GM19467 (cell line): ENCODE results near the gene INHBB.
A peak's percentile ranks its signal among the peaks of the same experiment; 100 is the strongest.
"Not testable (repeated sequence)": the region's sequence is repeated elsewhere in the genome, so short reads cannot be mapped to it uniquely, and the experiment has no call there.

Source experiments
- ATAC-seq: cut with Tn5 transposase; IDR thresholded peaks from one replicate; pipeline ENCODE4 v1.9.1; 2021; ENCODE audit warnings: mild to moderate bottlenecking, moderate library complexity; ENCODE audit not compliant: unreplicated experiment

INHBB gene

DNA sequence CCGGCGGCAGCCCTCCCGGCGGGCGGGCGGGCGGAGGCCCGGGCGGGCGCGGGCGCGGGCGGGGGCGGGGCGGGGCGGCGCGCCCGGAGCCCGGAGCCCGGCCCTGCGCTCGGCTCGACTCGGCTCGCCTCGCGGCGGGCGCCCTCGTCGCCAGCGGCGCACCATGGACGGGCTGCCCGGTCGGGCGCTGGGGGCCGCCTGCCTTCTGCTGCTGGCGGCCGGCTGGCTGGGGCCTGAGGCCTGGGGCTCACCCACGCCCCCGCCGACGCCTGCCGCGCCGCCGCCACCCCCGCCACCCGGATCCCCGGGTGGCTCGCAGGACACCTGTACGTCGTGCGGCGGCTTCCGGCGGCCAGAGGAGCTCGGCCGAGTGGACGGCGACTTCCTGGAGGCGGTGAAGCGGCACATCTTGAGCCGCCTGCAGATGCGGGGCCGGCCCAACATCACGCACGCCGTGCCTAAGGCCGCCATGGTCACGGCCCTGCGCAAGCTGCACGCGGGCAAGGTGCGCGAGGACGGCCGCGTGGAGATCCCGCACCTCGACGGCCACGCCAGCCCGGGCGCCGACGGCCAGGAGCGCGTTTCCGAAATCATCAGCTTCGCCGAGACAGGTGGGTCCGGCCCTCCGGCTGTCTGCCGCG lies at the start of gene INHBB:
Gene INHBB (plus strand): TSS at position 111 of the 641 bp plus-strand sequence. CDS start 53 bp downstream, at position 164.
- no peak for ATAC-seq

GRCh38 chr2:120298173-120298835 lies 47.6 kb upstream of the INHBB start:
- no peak for ATAC-seq

GRCh38 chr2:120299004-120299403 lies 46.9 kb upstream of the INHBB start:
- no peak for ATAC-seq

DNA sequence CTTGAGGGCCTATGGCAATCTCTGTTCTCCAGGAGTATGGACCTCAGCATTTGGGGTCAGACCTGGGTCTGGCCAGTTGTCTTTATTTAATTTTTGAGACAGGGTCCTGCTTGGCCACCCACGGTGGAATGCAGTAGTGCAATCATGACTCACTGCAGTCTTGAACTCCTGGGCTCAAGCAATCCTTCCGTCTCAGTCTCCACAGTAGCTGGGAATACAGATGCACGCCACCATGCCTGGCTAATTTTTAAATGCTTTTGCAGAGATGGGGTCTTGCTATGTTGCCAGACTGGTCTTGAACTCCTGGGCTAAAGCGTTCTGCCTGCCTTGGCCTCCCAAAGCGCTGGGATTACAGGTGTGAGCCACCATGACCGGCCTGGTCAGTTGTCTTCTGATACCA lies 46.4 kb upstream of the INHBB start:
- no peak for ATAC-seq

- ATAC-seq = no peak
Measured at GRCh38 chr2:120300385-120300784, 45.6 kb upstream of the INHBB start.

GRCh38 chr2:120301284-120301683 lies 44.7 kb upstream of the INHBB start:
- ATAC-seq = no peak

GRCh38 chr2:120302301-120302700 lies 43.6 kb upstream of the INHBB start:
- ATAC-seq = no peak

- no peak for ATAC-seq
Measured at GRCh38 chr2:120303177-120303576, 42.8 kb upstream of the INHBB start.

GRCh38 chr2:120305296-120305695 lies 40.6 kb upstream of the INHBB start:
- no peak for ATAC-seq

DNA sequence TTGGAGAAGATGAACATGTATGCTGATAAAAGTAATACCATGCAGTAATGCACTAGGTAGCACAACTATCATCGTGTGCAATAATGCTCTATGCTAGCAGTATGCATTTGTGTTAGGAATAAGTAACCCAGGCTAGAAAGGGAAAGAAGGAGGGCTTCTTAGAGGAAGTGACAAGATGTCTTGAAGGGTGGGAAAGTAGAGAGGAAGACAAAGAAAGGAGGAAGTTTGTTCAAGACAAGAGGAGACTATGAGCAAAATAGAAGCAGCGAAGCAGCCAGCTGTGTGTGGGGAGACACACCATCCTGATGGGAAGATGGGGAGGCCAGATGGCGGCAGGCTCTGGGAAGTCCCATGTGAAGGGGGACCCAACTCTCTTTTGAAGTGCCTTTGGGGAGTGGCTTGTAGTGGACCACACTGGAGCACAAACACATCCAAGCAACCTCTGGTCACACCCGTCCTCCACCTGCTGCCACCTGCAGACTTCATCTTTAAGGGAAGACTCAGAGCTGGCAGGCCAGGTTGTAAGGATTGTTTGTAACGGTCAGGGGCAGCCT lies 39.9 kb upstream of the INHBB start:
- ATAC-seq = no peak

GRCh38 chr2:120307482-120307881 lies 38.5 kb upstream of the INHBB start:
- no peak for ATAC-seq

DNA sequence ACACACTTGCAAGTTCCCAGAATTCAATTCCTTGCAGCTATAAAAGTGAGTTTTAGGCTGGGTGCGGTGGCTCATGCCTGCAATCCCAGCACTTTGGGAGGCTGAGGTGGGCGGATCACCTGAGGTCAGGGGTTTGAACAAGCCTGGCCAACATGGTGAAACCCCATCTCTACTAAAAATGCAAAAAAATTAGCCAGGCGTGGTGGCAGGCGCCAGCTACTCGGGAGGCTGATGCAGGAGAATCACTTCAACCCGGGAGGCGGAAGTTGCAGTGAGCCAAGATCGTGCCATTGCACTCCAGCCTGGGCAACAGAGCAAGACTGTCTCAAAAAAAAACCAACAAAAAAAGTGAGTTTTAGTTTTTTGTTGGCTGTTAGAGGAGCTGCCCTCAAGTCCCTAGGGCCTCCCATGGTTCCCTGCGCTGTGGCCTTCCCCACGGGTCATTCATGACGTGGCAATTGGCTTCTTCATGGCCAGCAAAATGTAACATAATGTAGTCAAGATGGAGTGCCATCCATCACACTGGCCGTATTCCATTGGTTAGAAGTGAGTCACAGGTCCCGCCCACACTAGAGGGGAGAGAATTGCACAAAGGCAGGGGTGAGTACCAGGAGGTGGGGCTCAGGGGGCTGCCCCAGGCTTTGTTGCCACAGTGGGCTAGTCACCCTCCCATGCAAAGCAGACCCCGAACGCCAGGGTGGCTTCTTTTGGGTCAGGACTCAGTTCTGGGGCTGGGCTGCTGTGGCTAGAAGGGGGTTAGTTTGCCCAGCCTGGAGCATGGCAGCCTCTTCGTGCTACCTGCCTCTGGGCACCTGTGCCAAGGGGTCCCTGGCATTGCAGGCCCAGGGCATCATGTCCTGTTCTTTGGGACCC lies 37.7 kb upstream of the INHBB start:
- ATAC-seq = no peak

DNA sequence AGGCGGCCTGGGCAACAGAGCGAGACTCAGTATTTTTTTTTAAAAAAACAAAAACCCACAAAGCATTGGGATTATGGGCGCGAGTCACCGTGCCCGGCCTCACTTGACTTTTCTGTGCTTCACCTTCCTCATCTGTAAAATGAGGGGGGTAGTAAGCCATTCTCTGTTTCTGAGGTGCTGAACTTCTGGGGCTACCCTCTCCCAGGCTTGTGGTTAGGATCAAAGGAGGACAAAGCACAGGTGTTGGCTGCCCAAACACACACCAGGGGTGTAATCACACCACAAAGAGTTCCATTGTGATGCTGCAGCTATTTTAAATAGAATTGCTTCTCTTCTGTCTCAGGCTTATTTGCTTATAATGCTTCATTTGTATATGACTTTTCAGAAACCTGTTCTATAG lies 35.8 kb upstream of the INHBB start:
- no peak for ATAC-seq

GRCh38 chr2:120310841-120311240 lies 35.1 kb upstream of the INHBB start:
- ATAC-seq = not testable (repeated sequence)

DNA sequence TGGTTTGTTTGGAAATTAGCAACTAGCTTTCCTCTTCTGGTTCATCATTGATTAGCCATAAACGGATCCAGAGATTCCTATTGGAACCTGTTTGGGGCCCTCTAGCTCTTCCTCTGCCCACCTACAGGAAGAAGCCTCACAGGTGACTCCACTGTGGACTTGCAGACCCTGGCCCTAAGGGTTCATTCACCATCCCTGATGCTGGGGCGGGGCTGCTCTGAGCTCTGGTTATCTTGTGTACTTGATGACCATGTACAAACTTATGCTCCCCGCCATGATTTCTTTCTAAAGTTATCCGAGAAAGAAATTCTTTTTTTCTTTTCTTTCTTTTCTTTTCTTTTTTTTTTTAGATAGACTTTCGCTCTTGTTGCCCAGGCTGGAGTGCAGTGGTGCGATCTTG lies 33.9 kb upstream of the INHBB start:
- ATAC-seq = no peak

DNA sequence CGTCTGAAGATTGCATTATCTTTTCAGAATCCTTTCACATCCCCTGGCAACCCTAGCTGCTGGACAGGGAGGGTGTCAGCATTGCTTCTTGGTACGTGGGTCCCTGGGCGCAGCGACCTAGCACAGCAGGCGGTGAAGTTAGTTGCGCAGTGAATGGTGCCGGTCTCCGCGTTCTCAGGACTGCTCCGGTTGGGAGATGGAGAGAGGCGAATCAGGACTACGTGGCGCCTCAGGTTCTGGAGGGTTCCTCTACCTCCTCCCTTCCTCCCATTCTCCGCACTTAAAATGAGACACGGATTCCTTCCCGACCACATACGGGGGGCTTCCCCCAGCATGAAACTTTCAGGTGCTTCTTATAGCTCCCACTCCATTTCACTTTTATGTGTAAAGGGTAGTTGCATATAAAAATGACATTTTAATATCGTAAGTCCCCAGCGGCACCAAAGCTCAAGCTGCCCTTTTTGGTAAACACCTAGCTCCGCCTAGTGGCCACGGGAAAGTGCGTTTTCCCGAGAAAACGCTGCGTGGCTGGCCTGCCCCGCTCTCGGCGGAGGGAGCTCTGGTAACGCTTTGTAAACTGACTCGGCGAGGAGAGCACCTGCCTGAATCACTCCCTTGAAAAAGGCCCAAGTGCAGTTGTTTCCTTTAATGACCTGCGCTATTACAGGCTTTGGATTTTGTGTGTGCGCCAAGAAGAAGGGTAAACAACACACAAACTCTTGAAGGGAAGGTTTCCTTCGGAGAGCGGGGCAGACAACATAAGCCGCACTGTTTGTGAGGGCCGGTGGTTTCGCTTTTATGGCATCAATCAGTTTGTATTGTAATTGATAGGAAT lies 32.9 kb upstream of the INHBB start:
- ATAC-seq = peak; percentile 68

- ATAC-seq = no peak
Measured at GRCh38 chr2:120313695-120314615, 32.0 kb upstream of the INHBB start.

DNA sequence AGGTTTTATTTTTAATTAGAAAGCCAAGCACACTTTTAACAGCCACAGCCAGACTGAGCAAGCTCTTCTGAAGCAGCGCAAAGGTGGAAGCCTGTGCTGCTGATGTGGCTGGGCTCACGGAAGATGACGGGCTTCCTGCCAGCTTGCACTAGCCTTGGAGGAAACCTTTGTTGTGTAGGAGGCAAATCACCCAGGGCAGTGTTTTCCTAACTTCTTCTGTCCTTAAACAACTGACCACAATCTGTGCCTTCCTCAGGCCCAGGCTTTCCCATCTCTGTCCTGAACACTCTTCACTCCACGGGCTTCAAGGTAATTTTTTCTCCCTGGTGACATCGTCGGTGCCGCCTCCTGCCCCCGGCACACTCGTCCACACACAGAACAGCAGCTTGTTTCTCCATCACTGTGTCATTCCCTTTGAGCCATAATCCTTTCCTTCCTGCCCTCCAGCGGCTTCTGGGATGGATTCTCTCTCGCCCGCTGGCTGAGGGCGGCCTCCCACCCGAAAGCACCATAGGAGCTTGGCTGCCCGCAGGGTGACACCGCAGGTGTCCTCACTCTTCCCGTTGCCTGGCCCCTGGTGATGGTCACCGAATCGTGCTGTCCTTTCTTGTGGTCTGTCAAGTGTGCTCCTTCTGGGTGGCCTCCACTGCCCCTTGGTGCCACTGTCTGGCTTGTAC lies 31.1 kb upstream of the INHBB start:
- no peak for ATAC-seq
